Measurements from ENCODE around the gene SPSB3. TPM values are rescaled to one million over a fixed set of nuclear protein-coding genes. Genes with fewer than 3 reads are reported as not detected.

Gene SPSB3
- total RNA-seq, 4 donors from 2014 or later: 14.7 to 102 (median 64.5) TPM

DNA sequence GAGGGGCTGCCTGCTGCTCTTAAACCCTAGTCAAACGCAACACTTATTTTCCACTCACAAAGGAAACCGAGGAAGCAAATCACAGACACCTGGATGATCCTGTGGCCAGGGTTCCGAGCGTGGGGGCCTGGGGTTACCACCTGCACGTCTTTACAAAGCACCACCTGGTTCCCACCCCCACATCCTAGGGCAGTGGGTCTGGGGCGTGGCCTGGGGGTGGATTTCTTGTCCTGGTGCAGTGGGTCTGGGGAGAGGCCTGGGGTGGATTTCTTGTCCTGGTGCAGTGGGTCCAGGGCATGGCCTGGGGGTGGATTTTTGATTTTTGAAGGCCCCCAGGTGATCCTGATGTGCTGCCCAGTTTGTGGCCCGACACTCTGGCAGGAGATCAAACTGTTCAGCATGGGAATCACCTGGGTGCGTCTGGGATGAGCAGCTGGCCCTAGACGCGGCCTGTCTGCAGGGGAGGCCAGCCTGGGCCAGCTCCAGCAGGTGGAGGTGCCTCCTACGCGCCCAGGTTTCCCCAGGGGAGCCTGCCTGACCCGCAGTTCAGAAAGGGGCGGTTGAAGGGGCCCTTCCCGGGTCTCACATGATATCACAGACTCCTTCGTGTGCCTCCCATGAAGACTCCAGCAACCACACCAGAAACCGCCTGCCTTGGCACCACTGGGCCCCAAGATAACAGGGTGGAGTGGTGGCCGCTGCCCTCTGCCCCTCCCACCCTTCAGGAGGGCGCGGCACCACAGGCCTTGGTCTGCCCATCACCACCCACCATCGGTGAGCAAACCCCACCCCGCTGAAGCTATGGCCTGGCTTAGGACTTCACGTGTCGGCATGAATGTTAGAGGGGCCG lies 38.0 kb upstream of the SPSB3 start:
- TF ChIP-seq, protein P1, sequence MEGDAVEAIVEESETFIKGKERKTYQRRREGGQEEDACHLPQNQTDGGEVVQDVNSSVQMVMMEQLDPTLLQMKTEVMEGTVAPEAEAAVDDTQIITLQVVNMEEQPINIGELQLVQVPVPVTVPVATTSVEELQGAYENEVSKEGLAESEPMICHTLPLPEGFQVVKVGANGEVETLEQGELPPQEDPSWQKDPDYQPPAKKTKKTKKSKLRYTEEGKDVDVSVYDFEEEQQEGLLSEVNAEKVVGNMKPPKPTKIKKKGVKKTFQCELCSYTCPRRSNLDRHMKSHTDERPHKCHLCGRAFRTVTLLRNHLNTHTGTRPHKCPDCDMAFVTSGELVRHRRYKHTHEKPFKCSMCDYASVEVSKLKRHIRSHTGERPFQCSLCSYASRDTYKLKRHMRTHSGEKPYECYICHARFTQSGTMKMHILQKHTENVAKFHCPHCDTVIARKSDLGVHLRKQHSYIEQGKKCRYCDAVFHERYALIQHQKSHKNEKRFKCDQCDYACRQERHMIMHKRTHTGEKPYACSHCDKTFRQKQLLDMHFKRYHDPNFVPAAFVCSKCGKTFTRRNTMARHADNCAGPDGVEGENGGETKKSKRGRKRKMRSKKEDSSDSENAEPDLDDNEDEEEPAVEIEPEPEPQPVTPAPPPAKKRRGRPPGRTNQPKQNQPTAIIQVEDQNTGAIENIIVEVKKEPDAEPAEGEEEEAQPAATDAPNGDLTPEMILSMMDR (IDR thresholded peaks at IDR 0.05; ENCODE audit: low read depth): no peak

DNA sequence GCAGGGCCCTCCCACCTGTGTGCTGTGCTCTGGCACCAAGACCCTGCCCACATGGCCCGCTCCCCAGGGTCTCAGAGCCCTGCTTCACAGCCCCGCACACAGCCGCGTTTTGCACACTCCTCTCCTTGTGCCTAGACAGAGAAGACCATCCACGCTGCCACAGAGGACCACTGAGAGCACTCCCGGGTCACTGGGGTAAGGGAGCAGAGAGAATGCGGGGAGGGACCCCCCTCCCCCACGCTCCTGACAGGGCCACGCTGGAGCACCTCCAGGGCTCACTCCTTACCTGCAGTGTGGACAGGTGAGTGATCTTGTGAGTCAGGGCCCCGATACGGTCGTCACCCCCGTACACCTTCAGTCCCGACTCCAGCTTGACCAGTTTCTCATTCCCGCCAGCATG lies 37.2 kb upstream of the SPSB3 start:
- TF ChIP-seq, protein P1 (IDR thresholded peaks at IDR 0.05; ENCODE audit: low read depth): no peak

DNA sequence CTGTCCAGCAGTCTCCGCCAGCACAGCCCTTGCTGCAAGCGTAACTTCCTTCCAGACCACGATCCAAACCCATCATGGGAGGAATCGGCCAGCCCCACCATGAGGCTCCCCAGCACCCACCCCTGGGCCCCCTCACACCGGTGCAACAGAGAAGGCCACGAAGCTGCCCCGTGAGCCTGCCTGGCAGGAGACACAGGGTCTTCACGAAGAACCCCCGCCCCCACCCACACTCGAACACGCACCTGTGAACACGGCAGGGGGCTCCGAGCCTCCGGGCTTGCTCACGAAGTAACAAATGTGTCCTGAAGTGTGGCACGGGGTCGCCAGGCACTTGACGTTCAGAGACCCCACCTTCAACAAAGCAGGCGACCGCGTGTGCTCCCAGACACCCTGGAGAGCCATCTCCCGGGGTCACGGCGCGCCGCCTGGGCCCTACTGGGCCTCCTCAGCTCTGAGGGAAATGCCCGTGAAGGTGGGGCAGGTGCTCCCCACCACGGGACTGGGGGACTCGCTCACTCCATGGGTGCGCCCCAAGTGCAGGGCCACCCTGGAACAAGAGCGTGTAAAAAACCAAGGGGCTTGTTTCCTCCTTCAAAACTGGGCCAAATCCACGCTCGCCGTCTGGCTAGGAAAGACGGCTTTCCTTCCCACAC lies 36.6 kb upstream of the SPSB3 start:
- TF ChIP-seq, protein P1 (IDR thresholded peaks at IDR 0.05; ENCODE audit: low read depth): no peak

DNA sequence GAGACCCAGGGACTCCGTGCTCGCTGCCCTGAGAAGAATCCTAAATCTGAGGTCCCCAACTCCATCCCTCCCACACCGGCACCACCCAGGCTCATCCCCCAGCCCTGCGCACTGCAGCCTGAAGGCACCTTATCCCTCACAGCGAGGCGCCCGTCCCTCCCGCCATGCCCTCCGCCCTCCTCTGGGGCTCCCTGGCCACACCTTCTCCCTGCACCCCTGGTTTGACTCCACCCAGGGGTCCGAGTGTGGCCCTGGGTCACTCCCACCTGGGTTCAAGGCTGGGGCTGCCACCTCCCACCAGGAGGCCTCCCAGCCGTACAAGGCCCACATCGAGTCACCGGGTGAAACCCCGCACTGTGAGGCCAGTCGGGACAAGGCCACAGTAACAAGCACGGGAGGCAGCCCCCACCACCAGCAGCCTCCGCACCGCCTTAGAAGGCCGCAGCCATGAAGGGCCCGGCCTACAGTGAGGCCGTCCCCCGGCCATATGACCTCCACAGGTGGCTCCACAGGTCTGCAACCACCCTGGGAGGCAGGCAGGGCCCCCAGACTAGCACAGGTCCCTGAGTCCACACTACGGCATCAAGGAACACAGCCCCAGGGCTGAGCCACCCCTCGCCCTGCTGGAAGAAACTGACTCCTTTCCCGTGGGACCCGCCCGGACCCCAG lies 36.0 kb upstream of the SPSB3 start:
- TF ChIP-seq, protein P1 (IDR thresholded peaks at IDR 0.05; ENCODE audit: low read depth): no peak

DNA sequence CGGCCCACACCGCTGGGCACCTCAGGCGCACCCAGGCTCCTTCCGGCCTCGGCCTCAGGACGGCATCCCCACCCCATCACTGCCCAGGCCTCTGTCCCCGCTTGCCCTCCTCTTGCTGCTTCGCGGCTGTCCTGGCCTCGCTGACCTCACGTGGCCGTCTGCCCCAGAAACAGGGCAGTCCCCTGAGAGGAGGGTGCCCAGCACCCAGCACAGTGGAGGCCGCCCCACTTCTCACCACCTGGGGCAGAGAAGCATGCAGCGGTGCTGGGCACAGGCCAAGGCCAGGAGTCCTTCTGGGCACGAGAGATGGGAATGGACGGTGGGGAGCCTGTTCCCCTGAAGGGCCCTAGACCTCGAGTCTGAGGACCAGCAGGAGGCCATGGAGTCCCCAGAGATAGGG lies 35.3 kb upstream of the SPSB3 start:
- TF ChIP-seq, protein P1 (IDR thresholded peaks at IDR 0.05; ENCODE audit: low read depth): no peak

DNA sequence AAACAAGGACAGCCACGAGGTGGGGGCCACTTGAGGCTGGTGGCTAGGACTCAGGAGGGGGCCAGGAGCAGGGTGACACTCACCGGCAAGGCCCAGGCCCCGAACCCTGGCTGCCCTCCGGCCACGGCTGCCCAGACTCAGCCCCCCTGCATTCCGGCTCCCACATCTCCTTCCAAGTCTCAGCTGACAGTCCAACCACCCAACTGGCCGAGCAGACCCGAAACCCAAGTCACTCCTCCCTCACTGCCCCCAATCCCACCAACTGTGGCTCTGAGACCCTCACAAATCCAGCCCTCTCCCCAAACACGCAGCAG lies 34.9 kb upstream of the SPSB3 start:
- TF ChIP-seq, protein P1 (IDR thresholded peaks at IDR 0.05; ENCODE audit: low read depth): no peak
